ENCODE results near the gene ISCU. TPM values are rescaled to one million over a fixed set of nuclear protein-coding genes. Genes with fewer than 3 reads are reported as not detected.

The ISCU gene
- 93.0 and 93.8 TPM in 2 replicates for total RNA-seq

DNA sequence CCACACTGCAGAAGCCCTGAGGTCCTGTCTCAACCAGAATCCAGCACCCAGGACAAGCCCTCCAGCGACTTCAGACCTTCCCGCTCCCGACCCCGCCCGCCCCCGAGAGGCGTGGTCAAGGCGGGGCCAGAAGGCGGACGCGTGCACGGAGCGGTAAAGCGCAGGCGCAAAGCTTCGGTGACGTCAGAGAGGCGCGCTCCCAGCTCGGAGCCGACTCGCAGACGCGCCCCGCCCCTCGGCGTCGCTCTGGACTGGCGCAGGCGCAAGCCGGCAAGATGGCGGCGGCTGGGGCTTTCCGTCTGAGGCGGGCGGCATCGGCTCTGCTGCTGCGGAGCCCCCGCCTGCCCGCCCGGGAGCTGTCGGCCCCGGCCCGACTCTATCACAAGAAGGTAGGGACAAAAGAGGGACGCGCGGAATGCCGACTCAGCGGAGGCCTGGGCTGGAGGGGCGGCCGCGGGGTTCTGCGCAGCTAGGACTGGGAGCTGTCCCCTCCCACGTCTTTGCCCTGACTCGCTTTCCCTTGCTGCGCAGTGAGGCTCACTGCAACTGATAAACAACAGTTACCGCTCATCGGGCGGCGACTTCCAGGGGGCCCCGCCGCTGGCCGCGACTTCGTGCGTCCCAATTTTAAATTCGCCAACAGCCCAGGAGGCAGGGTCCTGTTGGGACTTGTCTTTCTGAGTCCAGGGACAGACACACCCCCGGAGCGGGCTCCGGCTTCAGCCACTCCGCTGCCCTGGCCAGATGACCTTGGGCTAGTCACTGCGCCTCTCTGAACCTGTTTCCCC, at the start of gene ISCU:
TSS of gene ISCU (plus strand) at position 249 of the 788 bp plus-strand sequence. CDS start at position 276, 27 bp downstream.
- DNase-seq (ENCODE audit: low read depth, low spot score), result peak; percentile 85

DNA sequence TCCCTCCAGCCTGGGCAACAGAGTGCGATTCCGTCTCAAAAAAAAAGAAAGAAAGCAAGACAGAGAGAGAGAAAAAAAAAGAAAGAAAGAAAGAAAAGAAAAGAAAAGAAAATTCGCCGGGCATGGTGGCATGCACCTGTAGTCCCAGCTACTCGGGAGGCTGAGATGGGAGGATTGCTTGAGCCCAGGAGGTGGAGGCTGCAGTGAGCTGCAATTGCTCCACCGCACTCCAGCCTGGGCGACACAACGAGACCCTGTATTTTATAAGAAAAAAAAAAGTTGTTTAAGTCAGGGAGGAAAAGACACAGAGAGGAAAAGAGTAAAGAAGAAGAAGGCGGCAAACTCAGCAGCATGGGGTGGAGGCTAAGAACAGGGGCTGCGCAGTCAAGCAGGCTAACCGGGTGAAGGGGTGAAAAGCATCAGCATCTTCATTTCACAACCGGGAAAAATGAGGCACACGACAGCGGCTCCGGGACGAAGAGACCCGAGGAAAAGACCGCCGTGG, 47.9 kb upstream of the ISCU start:
- DNase-seq (ENCODE audit: low read depth, low spot score), result no peak

DNA sequence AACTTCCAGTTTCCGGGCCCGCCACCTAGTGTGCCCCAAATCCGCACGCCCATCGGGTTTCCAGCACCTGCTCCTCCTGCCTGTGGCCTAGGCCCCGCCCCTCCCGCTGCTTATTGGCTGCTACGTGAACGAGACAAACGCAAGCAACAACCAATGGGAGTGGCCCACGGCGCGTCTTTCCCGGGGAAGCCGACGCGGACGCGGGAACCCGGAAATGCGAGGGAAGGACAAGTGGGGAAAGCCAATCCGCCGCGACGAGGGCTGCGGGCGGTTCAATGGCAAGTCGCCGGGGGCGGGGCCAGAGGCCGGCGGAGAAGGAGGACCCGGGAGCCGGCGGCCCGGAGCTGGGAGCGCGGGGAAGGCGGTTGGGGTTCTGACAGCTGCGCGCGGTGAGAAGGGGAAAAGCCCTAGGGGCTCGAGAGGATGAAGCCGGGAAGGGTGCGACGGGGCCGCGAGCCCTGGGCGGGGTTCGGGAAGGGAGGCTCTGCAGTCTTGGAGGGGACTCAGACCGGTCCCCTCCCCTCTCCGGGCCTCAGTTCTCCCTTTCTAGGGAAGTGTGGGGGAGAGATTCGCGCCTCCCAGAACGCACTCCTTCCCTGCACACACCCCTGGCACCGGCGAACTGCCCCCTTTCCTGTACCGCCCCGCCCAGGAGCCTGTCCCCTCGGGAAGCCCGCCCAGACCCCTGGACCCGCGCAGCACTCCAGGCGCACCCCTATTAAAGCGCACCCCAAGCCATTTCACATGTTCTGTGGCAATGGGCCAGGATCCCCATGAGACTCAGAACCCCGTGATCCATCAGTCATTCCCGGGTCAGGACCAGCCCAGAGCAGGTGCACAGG, 47.2 kb upstream of the ISCU start, which contains the start of gene FICD:
TSS of gene FICD (plus strand) at position 305 of the 842 bp plus-strand sequence. CDS start 1,696 bp downstream, outside the sequence.
- peak; percentile 89 for DNase-seq (ENCODE audit: low read depth, low spot score)

DNA sequence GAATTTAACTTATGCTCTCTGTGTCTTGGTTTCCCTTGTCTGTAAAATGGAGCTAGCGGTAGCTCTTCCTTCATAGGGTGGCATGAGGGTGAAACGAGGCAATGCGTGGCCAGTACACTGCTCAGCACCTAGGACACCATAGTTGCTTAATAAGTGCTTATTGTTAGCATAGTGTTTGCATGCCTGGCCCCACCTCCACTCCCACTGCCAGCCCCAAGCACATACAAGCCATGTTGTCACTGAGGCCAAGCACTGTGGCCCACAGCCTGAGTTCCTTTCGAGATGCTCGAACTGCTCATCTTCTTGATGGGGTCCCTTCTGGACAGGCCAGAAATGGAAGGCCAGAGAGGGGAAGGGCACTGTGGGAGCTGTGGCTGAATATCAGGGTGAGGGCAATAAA, 46.5 kb upstream of the ISCU start:
- no peak for DNase-seq (ENCODE audit: low read depth, low spot score)

DNA sequence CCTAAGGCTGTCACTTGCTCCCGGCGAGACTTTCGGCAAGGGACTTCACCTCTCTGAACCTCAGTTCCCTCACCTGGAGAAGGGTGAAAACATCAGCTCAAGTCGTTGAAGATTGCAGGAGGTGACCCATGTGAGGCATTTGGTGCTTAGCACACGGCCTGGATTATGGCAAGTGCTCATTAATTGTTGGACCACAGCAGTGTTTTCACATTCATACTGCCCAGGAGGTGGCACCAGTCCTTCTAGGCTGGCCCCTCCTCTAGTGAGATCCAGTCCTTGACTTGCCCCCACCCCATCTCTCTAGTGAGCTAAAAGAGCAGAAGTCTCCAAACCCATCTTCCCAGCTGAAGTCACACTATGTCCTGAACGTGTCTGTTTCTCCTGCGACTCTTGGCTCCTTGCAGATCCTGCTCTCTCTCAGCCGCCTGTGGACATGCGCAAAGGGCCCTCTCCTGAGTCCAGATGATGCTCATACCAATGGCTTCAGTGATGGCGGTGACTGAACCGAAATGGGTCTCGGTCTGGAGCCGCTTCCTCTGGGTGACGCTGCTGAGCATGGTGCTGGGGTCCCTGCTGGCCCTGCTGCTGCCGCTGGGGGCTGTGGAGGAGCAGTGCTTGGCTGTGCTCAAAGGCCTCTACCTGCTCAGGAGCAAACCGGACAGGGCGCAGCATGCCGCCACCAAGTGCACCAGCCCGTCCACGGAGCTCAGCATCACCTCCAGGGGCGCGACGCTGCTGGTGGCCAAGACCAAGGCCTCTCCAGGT, 45.7 kb upstream of the ISCU start:
- no peak for DNase-seq (ENCODE audit: low read depth, low spot score)

DNA sequence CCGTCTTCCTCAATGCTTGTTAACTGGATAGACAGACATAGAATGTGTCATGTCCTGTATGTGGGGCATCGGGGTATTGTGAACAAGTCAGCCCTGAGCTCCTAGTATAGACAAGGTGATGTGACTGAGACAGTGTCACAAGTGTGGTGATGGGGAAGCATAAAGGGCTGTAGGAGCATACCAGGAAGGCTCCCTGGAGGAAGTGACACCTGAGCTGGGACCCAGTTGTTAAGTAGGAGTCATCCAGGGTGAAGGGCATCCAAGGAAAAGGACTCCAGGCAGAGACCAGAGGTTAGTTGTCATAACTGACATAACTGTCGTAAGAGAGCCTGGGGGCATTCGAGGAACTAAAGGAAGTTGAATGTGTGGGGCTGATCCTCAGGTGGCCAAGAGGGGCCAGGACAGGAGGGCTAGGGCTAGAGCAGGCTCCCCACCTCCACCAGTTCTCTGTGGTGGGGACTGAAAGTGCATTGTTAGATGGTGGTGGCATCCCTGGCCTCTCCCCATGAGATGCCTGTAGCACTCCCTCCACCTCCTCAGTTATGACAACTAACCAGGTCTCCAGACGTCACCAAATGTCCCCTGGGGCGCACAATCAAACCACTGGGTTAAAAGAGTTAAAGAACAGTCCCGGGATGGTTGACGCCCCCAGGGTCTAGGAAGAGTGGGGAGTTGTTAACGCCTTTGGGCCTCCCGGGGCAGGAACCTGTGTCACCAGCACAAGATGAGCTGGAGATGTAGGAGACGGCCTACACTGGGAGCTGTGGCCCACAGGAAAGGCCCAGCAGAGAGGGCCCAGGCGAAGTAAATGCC, 44.9 kb upstream of the ISCU start:
- DNase-seq (ENCODE audit: low read depth, low spot score), result no peak

DNA sequence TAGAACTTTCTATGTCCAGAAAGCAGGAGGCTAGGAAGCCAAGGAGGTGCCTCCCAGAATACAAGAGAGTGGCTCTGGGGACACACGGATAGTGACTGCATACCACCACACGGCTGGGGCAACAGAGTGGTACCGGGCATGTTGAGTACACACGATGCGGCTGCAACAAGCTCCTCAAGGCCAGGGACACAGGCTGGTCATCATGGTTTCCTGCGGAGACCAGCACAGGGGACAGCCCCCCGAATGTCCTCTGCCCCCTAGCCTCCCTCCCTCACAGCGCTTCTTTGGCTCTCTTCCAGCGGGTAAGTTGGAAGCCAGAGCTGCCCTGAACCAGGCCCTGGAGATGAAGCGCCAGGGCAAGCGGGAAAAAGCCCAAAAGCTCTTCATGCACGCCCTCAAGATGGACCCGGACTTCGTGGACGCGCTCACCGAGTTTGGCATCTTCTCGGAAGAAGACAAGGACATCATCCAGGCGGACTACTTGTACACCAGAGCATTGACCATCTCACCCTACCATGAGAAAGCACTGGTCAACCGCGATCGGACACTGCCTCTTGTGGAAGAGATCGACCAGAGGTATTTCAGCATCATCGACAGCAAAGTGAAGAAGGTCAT, 44.2 kb upstream of the ISCU start:
- DNase-seq (ENCODE audit: low read depth, low spot score), result no peak

DNA sequence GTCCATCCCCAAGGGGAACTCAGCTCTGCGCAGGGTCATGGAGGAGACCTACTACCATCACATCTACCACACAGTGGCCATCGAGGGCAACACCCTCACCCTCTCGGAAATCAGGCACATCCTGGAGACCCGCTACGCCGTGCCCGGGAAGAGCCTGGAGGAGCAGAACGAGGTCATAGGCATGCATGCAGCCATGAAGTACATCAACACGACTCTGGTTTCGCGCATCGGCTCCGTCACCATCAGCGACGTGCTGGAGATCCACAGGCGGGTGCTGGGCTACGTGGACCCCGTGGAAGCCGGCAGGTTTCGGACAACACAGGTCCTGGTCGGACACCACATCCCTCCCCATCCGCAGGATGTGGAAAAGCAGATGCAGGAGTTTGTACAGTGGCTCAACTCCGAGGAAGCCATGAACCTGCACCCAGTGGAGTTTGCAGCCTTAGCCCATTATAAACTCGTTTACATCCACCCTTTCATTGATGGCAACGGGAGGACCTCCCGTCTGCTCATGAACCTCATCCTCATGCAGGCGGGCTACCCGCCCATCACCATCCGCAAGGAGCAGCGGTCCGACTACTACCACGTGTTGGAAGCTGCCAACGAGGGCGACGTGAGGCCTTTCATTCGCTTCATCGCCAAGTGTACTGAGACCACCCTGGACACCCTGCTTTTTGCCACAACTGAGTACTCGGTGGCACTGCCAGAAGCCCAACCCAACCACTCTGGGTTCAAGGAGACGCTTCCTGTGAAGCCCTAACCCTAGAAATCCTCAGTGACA, 43.5 kb upstream of the ISCU start:
- no peak for DNase-seq (ENCODE audit: low read depth, low spot score)

DNA sequence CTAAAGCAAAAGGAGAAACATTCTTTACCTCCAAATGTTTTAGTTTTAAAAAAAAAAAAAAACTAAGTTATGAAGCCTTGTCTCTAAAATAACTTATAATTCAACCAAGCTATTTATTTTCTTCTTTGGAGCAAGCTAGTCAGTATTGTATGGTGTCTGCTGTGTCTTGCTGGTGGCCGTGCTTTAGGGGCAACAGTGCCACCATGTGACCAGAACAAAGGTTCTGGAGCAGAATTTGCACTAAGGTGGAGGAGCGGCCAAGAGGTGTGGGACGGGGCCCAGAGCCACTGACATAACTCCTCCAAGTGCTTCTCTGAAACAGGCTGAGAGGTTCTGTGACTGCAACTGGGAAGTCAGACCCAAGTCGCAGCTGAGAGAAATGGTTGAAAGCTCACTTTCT, 42.8 kb upstream of the ISCU start:
- DNase-seq (ENCODE audit: low read depth, low spot score), result no peak

DNA sequence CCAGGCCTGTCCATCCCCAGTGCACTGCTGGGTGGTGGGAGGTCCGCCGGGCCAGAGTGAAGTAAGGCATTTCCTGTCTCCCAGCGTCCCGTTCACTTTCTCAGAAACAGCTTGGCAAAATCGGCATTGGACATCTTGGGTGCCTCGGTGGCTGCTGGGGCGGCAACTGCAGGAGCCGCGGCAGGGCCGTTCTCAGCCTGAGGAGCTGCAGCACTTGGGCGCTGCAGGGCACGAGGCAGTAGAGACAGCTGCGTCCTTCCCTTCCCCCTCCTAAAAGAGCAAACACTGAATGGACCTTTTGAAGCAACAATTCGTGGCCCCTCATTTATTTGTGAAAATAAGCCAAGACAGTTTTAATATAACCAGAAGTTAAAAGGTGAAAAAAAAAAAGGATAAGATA, 39.0 kb upstream of the ISCU start:
- DNase-seq (ENCODE audit: low read depth, low spot score), result no peak

DNA sequence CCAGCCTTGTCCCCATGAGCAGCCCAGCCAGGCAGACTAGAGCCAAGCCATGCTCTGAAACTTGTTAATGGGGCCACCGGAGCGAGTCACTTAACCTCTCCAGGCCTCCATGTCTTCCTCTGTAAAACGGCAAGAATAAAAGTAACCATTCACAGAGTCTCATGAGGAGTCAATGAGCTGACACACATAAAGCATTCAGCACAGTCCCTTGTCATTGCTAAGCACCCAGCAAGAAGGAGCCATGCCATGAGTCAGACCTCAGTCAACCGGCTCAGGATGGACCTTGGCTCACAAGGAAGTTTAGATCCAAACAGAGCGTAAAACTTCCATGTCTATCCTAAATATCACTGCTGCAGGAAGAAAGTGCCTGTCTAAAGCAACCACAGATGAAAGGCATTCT, 36.7 kb upstream of the ISCU start:
- no peak for DNase-seq (ENCODE audit: low read depth, low spot score)

DNA sequence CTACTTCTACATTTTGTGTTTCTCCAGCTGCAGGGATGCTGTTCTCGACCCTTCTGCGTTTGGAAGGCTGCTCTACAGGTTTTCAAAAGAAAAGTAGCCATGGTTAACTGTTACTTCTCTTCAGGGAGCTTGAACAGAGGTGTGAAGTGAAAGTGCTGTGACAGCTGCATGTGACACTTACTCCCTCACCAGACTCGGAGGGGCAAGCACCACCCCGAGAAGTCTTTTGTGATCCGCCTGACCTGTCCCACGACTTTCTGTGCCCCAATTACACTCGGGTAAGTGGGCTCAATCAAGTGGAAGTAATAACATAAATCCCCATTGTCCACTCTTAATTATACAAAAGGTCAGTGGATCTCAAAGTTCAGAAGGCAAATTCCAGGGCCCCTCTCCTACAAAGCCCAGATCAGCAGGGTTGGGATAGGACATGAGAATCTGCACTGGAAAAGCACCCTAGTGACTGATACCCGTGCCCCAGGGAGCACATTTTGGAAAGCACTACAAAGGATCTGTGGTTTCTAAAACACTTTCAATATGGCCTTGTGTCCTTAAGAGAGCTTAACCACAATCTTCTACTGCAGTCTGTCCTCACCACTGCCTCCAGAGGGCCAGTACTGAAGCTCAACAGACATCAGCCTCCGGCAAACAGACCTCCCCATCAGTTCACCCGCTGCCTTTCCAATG, 35.8 kb upstream of the ISCU start:
- no peak for DNase-seq (ENCODE audit: low read depth, low spot score)

DNA sequence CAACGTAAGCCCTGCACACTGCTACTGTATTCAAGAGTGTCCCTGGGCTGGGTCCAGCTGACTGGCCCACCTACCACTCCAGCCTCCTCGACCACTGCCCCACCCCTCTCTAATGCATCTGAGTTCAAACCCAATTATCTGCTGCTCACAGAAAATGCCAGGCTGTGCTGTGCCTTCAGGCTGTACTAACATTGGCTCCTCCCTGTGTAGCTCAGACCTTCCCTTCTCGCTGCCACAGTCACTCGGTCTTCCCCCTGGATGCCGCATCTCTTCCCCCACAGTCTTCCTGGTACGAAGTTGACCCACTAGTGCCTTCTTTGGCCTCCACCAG, 35.3 kb upstream of the ISCU start:
- DNase-seq (ENCODE audit: low read depth, low spot score), result no peak

DNA sequence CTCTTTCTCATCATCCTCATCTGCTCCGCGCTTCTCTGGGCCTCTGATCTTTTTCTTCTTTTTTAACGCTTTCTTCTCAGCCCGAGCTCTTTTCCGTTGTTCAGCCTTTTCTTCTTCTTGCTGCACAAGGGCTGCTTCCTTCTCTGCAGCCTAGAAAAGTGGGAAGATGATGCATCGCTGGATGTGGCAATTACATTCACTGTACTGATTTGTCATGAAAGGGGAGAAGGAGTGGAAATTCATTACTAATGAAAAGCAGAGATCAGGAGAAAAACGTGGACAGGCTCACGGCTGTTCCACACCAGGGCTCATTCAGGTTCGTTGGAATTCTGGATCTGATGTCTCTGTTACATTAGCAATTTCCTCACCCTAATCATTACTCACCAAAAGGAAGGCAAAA, 32.2 kb upstream of the ISCU start:
- no peak for DNase-seq (ENCODE audit: low read depth, low spot score)

DNA sequence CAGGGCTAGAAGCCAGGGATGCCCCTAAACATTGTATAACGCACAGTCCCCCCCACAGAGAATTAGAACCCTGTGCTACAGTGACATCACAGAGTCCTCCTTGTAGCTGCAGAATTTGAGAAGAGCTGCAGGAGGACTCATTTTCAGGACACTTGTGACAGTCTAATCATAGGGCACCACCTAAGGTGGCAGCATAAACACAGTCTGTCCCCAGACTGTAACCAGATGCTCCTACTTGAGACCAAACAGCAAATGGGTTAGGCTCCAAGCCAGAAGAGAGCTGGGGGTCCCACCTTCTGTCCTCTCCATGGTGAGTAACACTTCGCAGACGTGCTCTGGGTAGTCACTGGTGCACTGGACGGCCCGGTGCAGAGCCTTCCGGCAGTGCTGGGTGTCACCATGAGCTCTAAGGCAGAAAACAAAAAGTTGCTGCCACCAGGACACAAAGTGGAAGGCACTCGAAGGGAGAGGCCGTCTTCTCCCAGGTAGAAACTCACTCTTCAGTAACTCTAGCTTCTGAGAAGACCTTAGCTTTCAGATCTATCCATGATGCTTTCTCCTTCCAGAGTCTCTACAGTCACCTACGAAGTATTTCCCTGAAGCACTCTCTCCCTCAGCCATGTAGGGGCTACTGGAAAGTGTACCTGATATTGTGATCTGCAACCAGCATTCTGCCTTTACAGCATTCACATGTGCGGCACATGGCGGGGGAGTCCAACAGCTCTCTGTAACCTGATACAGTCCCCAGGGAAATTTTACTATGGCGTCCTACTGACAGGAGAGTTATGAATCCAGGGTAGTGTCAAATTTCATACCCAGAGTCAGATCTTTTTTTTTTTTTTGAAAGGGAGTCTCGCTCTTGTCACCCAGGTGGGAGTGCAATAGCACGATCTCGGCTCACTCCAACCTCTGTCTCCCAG, 30.2 kb upstream of the ISCU start:
- DNase-seq (ENCODE audit: low read depth, low spot score), result no peak

DNA sequence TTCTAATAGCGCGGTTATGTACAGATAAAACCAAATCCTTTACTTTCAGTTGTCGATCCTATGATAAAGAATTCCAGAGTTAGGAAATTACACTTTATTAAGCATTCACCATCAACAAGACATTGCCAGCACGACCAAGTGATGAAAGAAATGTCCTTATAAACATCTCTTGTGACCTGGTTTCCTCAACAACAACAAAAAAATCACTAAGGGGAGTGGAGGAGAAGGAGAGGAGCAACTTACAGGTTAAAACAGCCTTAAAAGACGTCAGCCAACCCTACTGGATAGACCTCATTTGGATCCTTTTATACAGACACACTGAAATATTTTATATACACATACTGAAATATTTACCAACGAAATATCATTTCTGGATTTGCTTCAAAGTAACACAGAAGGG, 24.2 kb upstream of the ISCU start:
- no peak for DNase-seq (ENCODE audit: low read depth, low spot score)

DNA sequence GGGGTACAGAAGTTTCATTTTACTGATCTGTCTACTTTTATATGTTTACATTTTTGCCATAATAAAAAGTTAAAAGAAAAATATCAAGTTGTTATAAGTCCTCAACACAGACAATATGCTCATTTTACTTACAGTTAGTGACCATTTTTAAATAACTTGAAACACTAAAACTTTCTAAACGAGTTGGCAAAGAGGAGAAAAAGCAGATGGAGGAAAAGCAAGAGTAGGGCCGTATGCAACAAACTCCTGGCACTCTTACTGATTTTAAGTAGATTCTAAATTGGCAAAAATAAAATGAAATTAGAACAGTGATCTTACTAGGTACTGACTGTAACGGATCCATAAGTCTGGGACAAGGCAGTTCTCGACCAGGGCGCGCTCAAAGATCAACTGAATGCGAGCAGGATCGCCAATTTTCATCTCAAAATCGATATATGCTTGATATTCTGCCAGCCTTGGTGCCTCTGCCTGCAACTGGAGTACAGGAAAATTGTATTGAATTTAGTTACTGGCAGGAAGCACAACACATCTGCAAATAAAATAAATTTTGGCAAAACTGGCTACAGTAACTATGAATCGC, 23.7 kb upstream of the ISCU start:
- no peak for DNase-seq (ENCODE audit: low read depth, low spot score)

DNA sequence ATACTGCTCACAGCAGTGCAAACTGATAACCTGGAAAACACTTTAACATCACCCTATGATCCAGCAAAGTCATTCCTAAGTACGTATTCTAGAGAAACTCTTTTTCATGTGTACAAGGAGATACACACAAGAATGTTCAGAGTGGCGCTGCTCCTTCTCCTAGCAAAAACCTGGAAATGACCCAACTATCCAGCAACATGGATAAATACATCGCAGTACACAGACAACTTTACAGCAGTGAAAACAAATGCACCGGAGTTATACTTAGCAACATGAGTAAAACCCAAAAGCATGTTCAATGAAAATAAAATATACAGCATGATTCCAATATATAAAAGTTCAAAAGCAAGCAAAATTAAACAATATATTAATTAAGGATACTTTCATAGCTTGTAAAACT, 20.1 kb upstream of the ISCU start:
- no peak for DNase-seq (ENCODE audit: low read depth, low spot score)
